ENCODE data around the gene KLHDC8B. TPM values are rescaled to one million over a fixed set of nuclear protein-coding genes. Genes with fewer than 3 reads are reported as not detected.
"Not testable (repeated sequence)": the region's sequence is repeated elsewhere in the genome, so short reads cannot be mapped to it uniquely, and the experiment has no call there.

Gene KLHDC8B
- total RNA-seq, 2 donors from 2014 or later: 1.0 to 3.7 TPM

DNA sequence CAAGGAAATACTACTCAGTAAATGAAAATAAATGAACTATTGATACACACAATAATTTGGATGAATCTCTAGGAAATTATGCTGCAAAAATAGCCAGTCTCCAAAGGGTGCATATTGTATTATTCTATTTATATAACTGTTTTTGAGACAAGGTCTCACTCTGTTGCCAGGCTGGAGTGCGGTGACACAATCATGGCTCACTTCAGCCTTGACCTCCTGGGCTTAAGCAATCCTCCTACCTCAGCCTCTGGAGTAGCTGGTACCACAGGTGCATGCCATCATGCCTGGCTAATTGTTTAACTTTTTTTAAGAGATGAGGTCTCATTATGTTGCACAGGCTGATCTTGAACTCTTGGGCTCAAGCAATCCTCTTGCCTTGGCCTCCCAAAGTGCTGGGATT lies 12.5 kb downstream of the KLHDC8B start:
- Mint-ChIP-seq H3K27me3 (peaks cover 8% of the 10 kb centered on the region), H3K4me3 (no peak overlapping the region), H3K27ac (no peak overlapping the region), H3K9me3 (no peaks in the 10 kb centered on the region), H3K36me3 (ENCODE audit: low read depth) (no peaks in the 10 kb centered on the region), H3K4me1 (no peaks in the 10 kb centered on the region)
- ATAC-seq (replicated peaks): no peak

- Mint-ChIP-seq H3K27ac (no peak overlapping the region), H3K27me3 (no peaks in the 10 kb centered on the region), H3K9me3 (no peaks in the 10 kb centered on the region), H3K4me1 (no peaks in the 10 kb centered on the region), H3K4me3 (no peak overlapping the region), H3K36me3 (ENCODE audit: low read depth) (no peaks in the 10 kb centered on the region)
- ATAC-seq (replicated peaks): no peak
These were observed 20.3 kb downstream of the KLHDC8B start for GRCh38 chr3:49191741-49192140.

DNA sequence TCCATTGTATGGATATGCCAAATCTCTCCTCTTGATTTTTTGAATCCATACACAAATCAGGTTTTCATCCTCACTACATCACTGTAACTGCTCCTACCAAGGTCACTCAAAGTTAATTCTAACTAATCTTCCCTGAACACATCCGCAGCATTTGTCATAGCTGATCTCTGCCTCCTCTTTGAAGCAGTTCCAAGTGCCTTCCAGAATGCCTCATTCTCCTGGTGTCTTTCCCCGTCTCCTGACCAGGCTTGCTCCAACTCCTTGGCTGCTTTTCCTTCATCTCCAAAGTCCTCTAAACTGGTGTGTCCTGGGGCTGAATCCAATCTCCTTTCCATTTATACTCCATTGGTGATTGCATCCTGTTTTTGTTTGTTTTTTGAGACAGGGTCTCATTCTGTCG lies 26.8 kb downstream of the KLHDC8B start:
- H3K9me3 Mint-ChIP-seq: no peaks in the 10 kb centered on the region
- no peaks in the 10 kb centered on the region for H3K36me3 Mint-ChIP-seq (ENCODE audit: low read depth)
- no peak for ATAC-seq (replicated peaks)
- peaks cover 6% of the 10 kb centered on the region for H3K27me3 Mint-ChIP-seq
- H3K4me3 Mint-ChIP-seq: no peak overlapping the region
- no peaks in the 10 kb centered on the region for H3K4me1 Mint-ChIP-seq
- no peak overlapping the region for H3K27ac Mint-ChIP-seq

DNA sequence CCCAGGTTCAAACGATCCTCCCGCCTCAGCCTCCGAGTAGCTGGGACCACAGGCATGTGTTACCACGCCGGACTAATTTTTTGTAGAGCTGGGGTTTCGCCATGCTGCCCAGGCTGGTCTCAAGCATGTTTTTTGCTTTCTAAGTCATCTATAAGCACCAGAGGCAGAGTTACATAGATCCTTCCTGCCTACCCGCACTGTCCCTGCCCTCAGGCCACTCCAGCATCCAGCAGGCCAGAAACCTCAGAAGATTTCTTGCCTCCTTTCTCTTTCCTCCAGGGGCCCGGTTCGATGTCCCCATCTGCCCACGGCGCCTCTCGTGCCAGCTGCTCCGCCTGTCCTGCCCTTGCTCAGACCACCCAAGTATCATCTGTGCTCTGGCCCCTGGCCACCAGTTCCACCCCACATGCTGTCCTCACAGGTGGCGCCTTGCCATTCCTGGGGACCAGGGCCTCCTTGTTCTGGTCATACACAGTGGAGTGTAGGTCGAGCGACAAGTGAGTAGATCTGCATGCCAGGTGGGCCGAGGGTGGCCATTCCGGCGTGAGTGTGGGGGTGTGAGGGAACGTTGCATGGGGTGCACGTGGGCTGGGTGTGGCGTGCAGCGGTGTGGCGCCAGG lies 27.3 kb downstream of the KLHDC8B start:
- Mint-ChIP-seq H3K27ac (no peak overlapping the region), H3K27me3 (peaks cover 10% of the 10 kb centered on the region), H3K36me3 (ENCODE audit: low read depth) (no peaks in the 10 kb centered on the region), H3K4me3 (no peak overlapping the region), H3K9me3 (no peaks in the 10 kb centered on the region), H3K4me1 (no peaks in the 10 kb centered on the region)
- no peak for ATAC-seq (replicated peaks)

GRCh38 chr3:49199239-49199899 lies 28.0 kb downstream of the KLHDC8B start:
- H3K27me3 Mint-ChIP-seq: peaks cover 10% of the 10 kb centered on the region
- H3K36me3 Mint-ChIP-seq (ENCODE audit: low read depth): no peaks in the 10 kb centered on the region
- no peak overlapping the region for H3K4me3 Mint-ChIP-seq
- no peak for ATAC-seq (replicated peaks)
- no peaks in the 10 kb centered on the region for H3K4me1 Mint-ChIP-seq
- H3K9me3 Mint-ChIP-seq: no peaks in the 10 kb centered on the region
- no peak overlapping the region for H3K27ac Mint-ChIP-seq

GRCh38 chr3:49199900-49200281 lies 28.5 kb downstream of the KLHDC8B start:
- Mint-ChIP-seq H3K36me3 (ENCODE audit: low read depth) (no peaks in the 10 kb centered on the region), H3K4me3 (no peak overlapping the region), H3K27ac (no peak overlapping the region), H3K9me3 (no peaks in the 10 kb centered on the region), H3K4me1 (no peaks in the 10 kb centered on the region), H3K27me3 (peaks cover 10% of the 10 kb centered on the region)
- ATAC-seq (replicated peaks): no peak

DNA sequence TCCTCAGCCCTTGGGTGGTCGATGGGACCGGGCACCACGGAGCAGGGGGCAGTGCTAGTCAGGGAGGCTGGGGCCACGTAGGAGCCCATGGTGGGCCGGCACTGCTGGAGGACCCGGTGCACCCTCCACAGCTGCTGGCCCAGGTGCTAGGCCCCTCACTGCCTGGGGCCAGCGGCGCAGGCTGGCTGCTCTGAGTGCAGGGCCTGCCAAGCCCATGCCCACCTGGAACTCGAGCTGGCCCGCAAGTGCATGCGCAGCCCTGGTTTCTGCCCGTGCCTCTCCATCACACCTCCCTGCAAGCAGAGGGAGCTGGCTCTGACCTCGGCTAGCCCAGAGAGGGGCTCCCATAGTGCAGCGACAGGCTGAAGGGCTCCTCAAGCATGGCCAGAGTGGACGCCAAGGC lies 42.1 kb downstream of the KLHDC8B start:
- peaks cover 5% of the 10 kb centered on the region for H3K27me3 Mint-ChIP-seq
- H3K36me3 Mint-ChIP-seq (ENCODE audit: low read depth): no peaks in the 10 kb centered on the region
- no peaks in the 10 kb centered on the region for H3K9me3 Mint-ChIP-seq
- no peak overlapping the region for H3K27ac Mint-ChIP-seq
- no peaks in the 10 kb centered on the region for H3K4me1 Mint-ChIP-seq
- no peak overlapping the region for H3K4me3 Mint-ChIP-seq
- no peak for ATAC-seq (replicated peaks)

- no peak overlapping the region for H3K4me3 Mint-ChIP-seq
- no peaks in the 10 kb centered on the region for H3K36me3 Mint-ChIP-seq (ENCODE audit: low read depth)
- no peaks in the 10 kb centered on the region for H3K4me1 Mint-ChIP-seq
- peaks cover 5% of the 10 kb centered on the region for H3K27me3 Mint-ChIP-seq
- H3K27ac Mint-ChIP-seq: no peak overlapping the region
- H3K9me3 Mint-ChIP-seq: no peaks in the 10 kb centered on the region
- no peak for ATAC-seq (replicated peaks)
These were observed 42.6 kb downstream of the KLHDC8B start for GRCh38 chr3:49213998-49214397.

GRCh38 chr3:49216687-49217086 lies 45.3 kb downstream of the KLHDC8B start:
- not testable (repeated sequence) for H3K4me3 Mint-ChIP-seq; ATAC-seq (replicated peaks); H3K27ac Mint-ChIP-seq; H3K27me3 Mint-ChIP-seq; H3K36me3 Mint-ChIP-seq (ENCODE audit: low read depth); H3K4me1 Mint-ChIP-seq; H3K9me3 Mint-ChIP-seq

GRCh38 chr3:49217108-49217507 lies 45.7 kb downstream of the KLHDC8B start:
- H3K9me3 Mint-ChIP-seq; H3K36me3 Mint-ChIP-seq (ENCODE audit: low read depth); ATAC-seq (replicated peaks); H3K27me3 Mint-ChIP-seq; H3K27ac Mint-ChIP-seq; H3K4me1 Mint-ChIP-seq; H3K4me3 Mint-ChIP-seq: not testable (repeated sequence)

DNA sequence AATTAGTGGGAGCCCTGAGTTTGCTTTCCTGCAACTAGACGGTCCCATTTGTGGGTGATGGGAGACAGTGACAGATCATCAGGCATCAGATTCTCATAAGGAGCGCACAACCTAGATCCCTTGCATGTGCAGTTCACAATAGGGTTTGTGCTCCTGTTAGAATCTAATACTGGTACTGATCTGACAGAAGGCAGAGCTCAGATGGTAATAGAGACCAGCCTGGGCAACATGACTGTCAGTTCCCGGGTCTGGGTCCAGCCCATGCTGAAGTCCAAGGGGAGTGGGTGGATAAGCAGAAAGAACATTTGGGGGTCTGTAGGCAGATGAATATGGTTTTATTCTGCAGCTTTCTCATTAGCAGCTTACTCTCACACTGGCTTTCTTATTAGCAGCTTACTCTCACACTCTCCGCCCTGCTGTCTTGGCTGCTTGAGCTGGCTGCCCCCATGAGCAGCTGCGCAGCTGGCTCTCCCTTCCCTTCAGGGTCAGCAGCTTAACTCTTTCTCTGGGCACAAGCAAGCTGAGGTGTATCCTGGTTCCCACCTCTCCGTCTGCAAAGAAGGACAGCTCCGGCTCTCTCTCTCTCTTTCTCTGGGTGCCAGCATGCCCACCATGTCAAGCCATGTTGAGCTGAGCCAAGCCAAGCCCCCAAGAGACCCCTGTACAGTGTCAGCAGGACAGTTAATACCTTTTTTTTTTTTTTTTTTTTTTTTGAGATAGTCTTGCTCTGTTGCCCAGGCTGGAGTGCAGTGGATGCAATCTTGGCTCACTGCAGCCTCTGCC lies 46.5 kb downstream of the KLHDC8B start:
- Mint-ChIP-seq H3K9me3 (no peaks in the 10 kb centered on the region), H3K4me3 (no peak overlapping the region), H3K27ac (no peak overlapping the region), H3K27me3 (peaks cover 5% of the 10 kb centered on the region), H3K36me3 (ENCODE audit: low read depth) (no peaks in the 10 kb centered on the region), H3K4me1 (no peaks in the 10 kb centered on the region)
- no peak for ATAC-seq (replicated peaks)

- not testable (repeated sequence) for ATAC-seq (replicated peaks); H3K27ac Mint-ChIP-seq; H3K27me3 Mint-ChIP-seq; H3K36me3 Mint-ChIP-seq (ENCODE audit: low read depth); H3K9me3 Mint-ChIP-seq; H3K4me3 Mint-ChIP-seq; H3K4me1 Mint-ChIP-seq
These were observed 47.1 kb downstream of the KLHDC8B start for GRCh38 chr3:49218471-49218989.

- ATAC-seq (replicated peaks): no peak
- H3K9me3 Mint-ChIP-seq: no peaks in the 10 kb centered on the region
- no peak overlapping the region for H3K4me3 Mint-ChIP-seq
- no peaks in the 10 kb centered on the region for H3K4me1 Mint-ChIP-seq
- peaks cover 5% of the 10 kb centered on the region for H3K27me3 Mint-ChIP-seq
- H3K36me3 Mint-ChIP-seq (ENCODE audit: low read depth): no peaks in the 10 kb centered on the region
- H3K27ac Mint-ChIP-seq: no peak overlapping the region
These were observed 47.7 kb downstream of the KLHDC8B start for GRCh38 chr3:49219132-49219531.

GRCh38 chr3:49220985-49221563 lies 49.7 kb downstream of the KLHDC8B start:
- ATAC-seq (replicated peaks); H3K4me3 Mint-ChIP-seq; H3K27me3 Mint-ChIP-seq; H3K27ac Mint-ChIP-seq; H3K36me3 Mint-ChIP-seq (ENCODE audit: low read depth); H3K4me1 Mint-ChIP-seq; H3K9me3 Mint-ChIP-seq: not testable (repeated sequence)

DNA sequence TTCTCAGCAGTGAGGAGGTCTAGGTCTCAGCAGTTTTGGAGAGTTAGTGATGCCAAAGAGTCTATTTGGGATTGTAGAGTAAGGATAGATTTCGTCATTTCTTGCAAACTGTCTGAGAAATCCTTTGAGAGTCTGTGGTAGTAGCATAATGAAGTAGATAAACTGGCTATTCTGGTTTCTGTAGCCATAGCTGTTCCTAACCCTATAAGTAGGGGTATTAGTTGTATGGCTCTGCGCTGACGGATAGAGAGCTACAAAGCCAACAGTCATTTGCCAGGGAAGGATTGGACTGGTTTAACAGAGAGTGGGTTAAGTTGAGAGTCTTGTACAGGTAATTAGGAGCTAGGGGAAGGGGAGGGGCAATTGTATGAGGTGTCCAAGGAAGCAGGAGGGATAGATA lies 50.6 kb downstream of the KLHDC8B start:
- no peaks in the 10 kb centered on the region for H3K4me1 Mint-ChIP-seq
- H3K27ac Mint-ChIP-seq: no peak overlapping the region
- H3K36me3 Mint-ChIP-seq (ENCODE audit: low read depth): no peaks in the 10 kb centered on the region
- no peaks in the 10 kb centered on the region for H3K27me3 Mint-ChIP-seq
- H3K4me3 Mint-ChIP-seq: no peak overlapping the region
- no peaks in the 10 kb centered on the region for H3K9me3 Mint-ChIP-seq
- no peak for ATAC-seq (replicated peaks)

Data from activated T-helper 17 cell treated with anti-CD3 and anti-CD28 coated beads, Interleukin-2, amount 50 U/mL, for 72 hours (primary cell).